ENCODE results near the gene HHEX.
"Not testable (repeated sequence)": the region's sequence is repeated elsewhere in the genome, so short reads cannot be mapped to it uniquely, and the experiment has no call there.

The HHEX gene

DNA sequence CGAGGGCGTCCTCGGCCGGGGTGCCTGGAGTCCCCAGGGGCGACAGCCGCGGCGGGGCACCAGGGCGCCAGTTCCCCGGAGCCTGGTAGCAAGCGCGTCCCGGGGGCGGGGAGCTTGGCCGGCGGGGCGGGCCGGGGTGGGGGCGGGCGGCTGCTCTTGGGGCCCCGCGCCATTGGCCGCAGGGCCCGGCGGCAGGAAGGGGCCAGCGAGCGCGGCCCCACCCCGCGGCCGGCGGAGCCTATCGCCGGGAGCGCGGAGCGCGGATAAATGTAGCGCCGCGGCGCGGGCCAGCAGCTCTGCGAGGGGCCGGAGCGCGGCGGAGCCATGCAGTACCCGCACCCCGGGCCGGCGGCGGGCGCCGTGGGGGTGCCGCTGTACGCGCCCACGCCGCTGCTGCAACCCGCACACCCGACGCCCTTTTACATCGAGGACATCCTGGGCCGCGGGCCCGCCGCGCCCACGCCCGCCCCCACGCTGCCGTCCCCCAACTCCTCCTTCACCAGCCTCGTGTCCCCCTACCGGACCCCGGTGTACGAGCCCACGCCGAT lies at the start of gene HHEX:
HHEX (plus strand) TSS at position 293 of the 548 bp plus-strand sequence; CDS start at position 325, 32 bp downstream.
- FAIRE-seq = no peak
- no peak for DNase-seq (ENCODE audit: insufficient read length, low spot score)

DNA sequence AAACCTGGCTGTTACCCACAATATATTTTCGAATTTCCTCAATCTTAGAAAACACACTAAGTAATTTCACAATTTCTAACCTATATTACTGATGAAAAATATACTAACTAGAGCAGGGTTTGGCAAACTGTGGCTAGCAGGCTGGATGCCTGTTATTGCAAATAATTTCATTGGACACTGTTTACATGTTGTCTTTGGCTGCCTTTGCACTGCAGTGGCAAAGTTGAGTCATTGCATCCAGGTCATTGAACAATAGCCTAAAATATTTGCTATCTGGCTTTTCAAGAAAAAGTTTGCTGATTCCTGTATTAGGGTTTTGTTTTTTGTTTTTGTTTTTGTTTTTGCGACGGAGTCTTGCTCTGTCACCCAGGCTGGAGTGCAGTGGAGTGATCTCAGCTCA lies 49.6 kb upstream of the HHEX start:
- FAIRE-seq (no peak), DNase-seq (ENCODE audit: insufficient read length, low spot score) (no peak)

DNA sequence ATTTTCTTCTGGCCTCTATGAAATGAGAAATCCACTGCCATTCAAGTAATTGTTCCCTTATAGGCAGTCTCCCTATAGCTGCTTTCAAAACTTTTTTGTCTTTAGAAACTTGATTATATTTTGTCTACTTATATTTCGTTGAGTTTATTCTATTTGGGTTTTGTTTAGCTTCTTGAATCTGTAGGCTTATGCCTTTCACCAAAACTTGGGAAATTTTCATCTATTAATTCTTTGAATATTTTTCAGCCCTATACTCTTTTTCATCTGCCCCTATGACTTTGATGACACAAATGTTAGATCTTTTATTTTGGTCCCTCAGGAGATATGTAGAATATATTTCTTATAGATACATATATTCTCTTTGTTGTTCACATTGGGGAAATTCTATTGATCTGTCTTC lies 48.3 kb upstream of the HHEX start:
- DNase-seq (ENCODE audit: insufficient read length, low spot score) (no peak), FAIRE-seq (no peak)

DNA sequence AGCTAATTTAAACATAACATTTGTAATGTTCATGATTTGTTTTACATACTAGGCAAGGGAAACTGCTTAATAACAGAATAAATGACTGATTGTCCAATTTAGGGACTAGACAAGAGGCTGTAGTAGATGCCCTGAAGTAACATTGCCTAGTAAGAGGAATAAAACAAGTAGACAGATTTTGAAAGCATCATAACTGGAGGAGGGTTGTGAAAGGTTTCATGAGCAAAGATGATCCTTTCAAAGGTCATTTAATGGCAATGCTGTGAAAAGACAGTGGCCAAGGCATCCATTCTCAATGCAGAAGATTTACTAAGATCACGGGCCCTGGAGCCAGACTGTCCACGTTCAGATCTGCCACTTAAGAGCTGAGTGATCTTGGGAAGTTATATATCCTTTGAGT lies 44.8 kb upstream of the HHEX start:
- peak; percentile 33 for FAIRE-seq
- DNase-seq (ENCODE audit: insufficient read length, low spot score) = no peak

DNA sequence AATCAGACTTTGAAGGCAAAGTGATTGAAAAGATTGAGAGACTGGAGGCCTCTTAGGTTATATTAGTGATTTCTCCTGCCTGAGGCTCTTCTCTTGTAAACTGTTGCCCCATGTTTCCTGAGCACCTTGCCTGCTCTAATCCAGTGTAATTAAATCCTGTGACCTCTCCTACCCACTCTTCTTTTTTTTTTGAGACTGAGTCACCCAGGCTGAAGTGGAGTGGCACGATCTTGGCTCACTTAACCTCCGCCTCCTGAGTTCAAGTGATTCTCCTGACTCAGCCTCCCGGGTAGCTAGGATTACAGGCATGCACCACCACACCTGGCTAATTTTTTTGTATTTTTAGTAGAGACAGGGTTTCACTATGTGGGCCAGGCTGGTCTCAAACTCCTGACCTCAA lies 38.9 kb upstream of the HHEX start:
- not testable (repeated sequence) for DNase-seq (ENCODE audit: insufficient read length, low spot score); FAIRE-seq

DNA sequence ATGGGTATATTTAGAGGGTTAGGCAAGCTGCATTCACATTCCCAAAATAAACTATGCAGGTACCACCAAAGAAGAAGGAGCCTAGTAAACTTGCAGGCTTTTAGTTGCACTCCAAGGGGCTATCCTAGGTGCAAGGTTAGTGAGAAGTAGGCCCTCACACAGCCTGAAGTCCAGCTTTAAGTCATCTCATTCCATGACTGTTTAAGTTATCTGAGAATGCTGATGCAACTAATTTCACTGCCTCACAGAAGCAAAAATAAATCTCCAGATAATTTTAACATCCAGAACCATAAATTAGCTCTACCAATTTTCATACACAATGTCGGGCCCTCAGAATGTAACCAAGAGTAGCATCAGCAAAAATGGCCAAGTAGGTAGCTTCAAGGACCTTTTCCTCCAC lies 34.3 kb upstream of the HHEX start:
- no peak for FAIRE-seq
- DNase-seq (ENCODE audit: insufficient read length, low spot score) = no peak

DNA sequence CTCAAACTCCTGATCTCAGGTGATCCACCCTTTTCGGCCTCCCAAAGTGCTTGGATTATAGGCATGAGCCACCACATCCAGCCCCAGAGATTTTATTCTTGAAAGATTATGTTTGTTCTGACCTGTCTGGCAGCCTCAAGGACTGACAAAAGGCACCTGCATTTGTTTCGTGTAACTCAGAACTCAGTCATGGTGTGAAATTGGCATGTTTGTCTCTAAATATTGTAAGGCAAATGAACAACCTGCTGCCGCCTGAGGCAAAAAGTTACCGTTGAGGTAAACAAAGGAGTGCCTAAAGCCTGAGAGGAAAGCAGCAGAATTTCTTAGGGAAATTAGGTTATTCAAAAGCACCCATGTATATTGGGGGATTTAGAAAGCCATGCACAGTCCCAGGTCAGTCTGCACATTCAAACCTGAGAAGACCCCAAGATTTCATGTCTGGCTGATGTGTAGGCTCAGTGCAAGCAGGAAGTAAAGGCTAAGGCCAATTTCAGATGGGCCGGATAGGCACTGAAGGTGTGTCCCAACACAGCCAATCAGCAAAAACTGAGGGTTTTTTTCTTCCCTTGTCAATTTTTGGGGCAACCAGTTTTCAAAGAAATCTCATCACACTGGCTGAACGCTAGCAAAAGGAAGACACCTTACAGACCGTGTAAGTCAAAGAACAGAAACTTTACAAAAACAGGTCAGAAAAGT lies 33.3 kb upstream of the HHEX start:
- no peak for DNase-seq (ENCODE audit: insufficient read length, low spot score)
- FAIRE-seq = no peak

DNA sequence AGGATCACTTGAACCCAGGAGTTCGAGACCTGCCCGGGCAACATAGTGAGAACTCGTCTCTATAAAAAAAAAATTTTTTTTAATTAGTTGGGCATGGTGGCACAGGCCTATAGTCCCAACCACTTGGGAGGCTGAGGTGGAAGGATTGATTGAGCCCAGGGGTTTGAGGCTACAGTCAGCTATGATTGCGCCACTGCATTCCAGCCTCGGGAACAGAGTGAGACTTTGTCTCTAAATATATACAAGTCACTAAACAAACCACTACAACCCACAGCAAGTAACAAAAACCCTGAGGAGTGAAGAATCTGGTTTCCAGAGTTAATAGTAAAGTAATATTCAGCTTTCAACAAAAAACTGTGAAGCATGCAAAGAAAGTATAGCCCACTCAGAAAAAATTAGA lies 32.7 kb upstream of the HHEX start:
- DNase-seq (ENCODE audit: insufficient read length, low spot score) = no peak

DNA sequence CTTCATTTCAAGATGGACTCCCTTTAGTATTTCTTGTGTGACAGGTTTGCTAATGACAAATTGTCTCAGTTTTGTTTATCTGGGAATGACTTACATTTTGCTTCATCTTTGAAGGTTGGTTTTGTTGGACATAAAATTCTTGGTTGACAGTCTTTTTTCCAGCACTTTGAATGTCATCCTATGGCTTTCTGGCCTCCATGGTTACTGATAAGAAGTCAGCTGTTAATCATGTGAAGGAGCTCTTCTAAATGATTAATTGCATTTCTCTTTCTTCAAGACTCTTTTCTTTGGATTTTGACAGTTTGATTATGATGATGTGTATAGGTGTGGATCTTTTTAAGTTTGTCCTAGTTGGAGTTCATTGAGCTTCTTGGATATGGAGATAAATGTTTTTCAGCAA lies 26.9 kb upstream of the HHEX start:
- DNase-seq (ENCODE audit: insufficient read length, low spot score) (no peak), FAIRE-seq (no peak)

More for the DNA sequence above, 32.7 kb upstream of the HHEX start:
- no peak for FAIRE-seq

DNA sequence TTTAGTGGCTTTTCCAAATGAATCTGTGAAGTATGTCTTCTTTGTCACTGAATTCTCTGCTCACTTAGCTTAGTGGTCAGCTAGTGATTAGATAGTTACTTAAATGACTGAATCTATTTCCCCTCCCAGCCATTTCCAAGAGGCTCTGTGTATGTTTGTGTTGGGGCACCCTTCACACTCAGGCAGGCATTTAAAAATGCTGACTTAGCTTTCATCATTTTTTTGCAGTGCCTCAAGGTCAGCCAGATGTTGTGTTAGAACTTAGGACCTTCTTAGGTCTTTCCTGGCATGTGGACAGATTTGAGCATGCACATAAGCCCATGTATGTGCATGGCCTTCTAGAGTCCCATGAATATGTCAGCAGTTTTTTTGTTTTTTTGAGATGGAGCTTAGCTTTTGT lies 25.4 kb upstream of the HHEX start:
- no peak for FAIRE-seq
- no peak for DNase-seq (ENCODE audit: insufficient read length, low spot score)

DNA sequence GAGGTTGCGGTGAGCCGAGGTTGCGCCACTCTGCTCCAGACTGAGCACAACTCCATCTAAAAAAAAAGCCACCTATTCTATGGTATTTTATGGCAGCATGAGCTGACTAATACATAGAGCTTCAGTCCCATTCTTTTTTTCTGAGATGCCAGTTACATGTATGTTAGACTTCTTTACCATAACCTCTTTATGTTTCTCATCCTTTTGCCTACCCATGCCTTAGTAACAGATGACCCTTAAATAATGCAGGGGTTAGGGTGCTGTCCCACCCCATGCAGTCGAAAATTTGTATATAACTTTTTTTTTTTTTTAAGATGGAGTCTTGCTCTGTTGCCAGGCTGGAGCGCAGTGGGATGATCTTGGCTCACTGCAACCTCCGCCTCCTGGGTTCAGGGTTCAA lies 22.7 kb upstream of the HHEX start:
- DNase-seq (ENCODE audit: insufficient read length, low spot score) (no peak), FAIRE-seq (no peak)

DNA sequence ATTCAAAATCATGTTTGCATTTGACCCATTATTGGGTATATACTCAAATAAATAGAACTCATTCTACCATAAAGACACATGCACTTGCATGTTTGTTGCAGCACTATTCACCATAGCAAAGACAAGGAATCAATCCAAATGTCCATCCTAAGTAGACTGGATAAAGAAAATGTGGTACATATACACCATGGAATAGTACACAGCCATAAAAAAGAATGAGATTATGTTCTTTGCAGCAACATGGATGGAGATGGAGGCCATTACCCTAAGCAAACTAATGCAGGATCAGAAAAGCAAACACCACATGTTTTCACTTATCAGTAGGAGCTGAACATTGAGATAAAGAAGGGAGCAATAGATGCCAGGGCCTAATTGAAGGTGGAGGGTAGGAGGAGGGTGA lies 12.0 kb upstream of the HHEX start:
- DNase-seq (ENCODE audit: insufficient read length, low spot score) (no peak), FAIRE-seq (no peak)

DNA sequence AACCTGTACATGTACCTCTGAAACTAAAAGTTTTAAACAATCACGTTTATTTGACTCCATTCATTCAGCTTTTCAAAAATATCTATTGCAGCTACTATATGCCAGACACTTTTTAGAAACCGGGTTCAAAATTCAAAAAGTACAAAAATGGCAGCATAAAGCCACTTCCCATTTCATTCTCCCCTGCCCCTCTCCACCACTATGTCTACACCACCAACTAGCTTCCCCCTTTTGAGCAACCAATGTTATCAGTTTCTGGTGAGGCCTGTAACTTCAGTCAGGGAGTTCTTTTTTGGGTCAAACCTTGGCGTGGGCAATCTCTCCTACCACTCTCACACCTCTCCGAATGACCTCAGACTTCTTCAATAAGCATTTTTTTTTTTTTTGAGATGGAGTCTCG lies 11.5 kb upstream of the HHEX start:
- DNase-seq (ENCODE audit: insufficient read length, low spot score) = no peak
- no peak for FAIRE-seq

DNA sequence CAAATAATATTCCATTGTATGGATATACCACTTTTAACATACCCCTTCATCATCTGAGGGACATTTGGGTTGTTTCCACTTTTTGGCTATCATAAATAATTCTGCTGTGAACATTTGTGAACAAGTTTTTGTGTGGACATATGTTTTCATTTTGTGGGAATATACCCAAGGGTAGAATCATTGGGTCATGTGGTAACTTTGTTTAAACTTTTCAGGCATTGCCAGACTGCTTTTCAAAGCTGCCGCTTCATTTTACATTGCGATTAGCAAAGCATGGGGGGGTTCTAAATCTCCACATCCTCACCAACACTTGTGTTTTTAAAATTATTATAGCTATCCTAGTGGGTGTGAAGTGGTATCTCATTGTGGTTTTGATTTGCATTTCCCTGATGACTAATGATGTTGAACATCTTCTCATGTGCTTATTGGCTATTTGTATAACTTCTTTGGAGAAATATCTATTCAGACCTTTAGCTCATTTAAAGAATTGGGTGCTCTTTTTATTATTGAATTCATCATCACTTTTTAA lies 8.4 kb upstream of the HHEX start:
- no peak for DNase-seq (ENCODE audit: insufficient read length, low spot score)
- no peak for FAIRE-seq

DNA sequence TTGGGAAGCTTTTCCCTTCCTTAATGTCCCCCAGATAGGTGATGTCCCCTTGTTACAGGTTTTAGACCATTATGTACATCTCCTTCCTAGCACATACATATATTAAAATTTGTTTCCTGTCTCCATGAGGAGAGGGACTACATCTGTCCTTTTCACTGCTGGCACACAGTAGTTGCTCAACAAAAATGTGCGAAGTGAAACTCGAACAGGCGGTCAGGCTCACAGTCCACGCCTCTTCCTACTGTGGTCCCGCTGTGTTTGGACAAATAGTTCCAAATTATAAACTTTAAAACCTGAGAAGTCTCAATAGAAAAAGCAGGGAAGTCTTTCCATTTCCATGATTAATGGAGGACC lies 1.2 kb upstream of the HHEX start:
- DNase-seq (ENCODE audit: insufficient read length, low spot score) (no peak), FAIRE-seq (peak; percentile 28)

DNA sequence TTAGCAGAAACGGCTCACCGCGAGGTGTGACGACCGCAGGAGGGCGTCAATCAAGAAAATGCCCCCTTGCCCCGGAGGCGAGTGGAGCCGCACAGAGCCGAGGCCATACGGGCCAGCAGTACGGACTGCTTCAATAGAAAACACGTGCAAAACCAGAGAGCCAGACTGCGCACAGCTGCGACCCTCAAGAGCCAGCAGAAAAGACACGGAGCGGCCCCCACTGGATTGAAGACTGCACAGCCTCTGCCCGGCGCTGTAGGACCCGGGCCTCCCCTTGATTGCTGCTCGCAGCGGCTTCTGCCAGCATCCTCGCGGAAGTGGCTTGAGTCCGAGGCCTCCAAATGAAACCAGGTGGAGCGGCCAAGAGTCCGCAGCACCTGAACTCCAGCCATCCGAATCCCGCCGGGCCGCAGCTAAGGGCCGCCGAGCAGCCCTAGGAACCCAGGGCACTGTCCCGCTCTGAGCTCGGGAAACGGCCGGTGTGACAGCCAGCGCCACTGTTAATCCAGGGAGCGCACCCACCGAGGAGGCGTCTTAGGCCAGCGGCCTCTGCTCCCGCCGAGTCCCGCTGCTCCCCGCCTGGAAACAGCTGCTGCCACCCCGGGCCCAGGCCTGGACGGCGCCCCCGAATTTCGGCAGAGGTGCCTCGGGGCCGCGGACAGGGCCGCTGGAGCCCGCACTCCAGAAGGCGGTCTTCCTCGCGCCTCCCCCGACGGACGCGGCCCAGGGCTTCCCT lies 660 bp upstream of the HHEX start:
- FAIRE-seq = peak; percentile 33
- no peak for DNase-seq (ENCODE audit: insufficient read length, low spot score)

DNA sequence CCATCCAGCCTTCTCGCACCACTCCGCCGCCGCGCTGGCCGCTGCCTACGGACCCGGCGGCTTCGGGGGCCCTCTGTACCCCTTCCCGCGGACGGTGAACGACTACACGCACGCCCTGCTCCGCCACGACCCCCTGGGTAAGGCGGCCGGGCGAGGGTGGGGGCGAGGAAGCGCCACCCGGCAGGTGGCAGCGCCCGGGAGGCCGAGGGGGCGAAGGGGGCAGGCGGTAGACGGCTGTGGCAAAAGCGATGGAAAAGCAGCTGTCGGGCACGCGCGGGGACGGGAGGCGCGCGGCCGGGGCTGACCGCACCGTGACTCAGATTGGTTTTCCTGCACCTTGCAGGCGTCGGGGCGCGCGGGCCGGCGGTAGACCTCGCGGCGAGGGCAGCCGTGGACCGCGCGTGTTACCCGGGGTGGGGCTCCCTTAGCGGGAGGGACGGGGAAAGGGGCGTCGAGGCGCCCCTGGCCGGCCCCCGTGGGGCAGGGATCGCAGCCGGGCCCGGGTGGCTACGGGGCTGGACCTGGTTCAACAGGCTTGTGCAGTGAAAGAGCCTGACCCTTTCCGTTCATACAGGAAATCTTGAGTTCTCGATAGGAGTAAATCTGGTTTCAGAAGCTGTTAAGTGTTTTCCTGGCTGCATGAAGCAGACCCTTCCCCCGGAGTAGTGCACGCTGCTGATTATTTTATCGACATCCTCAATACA lies 608 bp downstream of the HHEX start:
- no peak for DNase-seq (ENCODE audit: insufficient read length, low spot score)
- peak; percentile 48 for FAIRE-seq

DNA sequence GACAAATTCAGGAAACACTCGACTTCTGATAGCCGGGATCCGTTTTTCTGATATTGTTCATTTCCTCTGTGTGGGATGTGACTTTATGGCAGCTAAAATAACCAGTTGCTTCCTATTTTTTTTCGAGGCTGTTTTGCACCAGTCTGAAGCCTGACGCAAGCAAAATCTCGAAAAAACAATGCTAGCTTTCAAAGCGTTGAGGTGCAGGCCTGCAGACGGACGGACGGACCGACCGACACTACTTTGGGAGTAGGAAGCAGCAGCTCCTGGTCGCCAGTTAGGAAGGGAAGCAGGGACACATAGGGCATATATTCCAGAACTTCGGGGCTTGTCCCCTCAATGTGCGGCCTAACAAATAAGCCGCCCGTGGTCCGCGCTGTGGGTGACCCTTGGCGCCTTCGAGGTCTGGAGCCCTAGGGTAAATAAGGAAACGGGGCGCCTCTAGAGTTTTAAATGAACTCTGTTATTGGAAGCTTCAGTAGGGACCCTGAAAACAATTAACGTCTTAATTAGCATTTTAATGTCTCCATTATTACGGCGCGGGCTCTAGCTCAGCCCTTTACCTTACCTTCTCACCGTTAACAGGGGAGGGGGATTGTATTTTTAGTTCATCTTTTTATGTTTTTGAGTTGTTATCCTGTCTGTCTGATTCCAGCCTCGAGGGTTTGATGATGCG lies 1.3 kb downstream of the HHEX start:
- no peak for FAIRE-seq
- no peak for DNase-seq (ENCODE audit: insufficient read length, low spot score)

DNA sequence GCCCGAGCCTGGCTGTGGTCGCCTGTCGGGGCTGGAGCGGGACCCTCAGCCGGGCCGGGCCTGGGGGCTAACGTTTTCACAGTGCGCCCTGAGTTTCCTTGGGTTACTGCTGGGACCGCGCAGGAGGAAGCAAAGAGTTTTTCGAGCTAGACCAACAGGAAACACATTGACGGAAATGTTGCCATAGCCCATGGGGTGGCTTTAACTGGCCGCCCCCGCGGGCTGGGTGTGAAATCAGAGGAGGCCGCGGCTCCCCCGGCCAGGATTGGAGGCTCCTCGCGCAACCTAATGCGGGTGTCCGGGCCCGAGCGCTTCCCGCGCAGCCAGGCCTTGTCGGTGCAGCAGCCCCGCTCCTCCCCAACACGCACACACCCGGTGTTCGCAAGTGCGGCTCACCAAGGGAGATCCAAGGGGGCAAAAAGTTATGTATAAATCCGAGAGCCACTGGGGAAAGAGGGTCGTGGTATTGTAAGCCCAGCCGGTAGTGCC lies 1.9 kb downstream of the HHEX start:
- FAIRE-seq (no peak), DNase-seq (ENCODE audit: insufficient read length, low spot score) (no peak)

DNA sequence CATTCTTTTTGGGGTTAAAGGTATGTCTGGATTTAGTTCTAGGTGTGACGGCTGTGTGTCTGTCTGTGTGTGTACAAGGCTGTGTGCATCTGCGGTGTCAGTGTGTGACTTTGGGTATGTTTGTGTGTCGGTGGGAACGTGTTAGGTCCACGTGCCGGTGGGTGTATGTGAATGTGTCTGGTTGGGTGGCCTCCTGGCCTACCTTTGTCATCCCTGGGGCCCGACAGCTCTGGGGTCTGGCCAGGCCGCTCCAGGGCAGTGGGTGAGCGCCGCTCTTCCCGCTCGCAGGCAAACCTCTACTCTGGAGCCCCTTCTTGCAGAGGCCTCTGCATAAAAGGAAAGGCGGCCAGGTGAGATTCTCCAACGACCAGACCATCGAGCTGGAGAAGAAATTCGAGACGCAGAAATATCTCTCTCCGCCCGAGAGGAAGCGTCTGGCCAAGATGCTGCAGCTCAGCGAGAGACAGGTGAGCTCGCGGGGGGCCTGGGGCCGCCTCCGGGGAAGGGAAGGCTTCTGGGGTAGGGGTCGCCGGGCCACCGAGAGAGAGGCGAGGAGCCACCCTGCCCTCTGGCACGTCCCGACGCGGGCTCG lies 2.4 kb downstream of the HHEX start:
- FAIRE-seq (no peak), DNase-seq (ENCODE audit: insufficient read length, low spot score) (no peak)

Data from GM19239 (cell line).